ENCODE data around the gene INTS3. TPM values are rescaled to one million over a fixed set of nuclear protein-coding genes. Genes with fewer than 3 reads are reported as not detected.

The INTS3 gene
- total and polyA plus RNA-seq, 8 donors, result 13.5 to 56.2 (median 20.0) TPM

- peak in 3 of 6 donors; percentile 46 to 60 (median 51) for DNase-seq
- Histone ChIP-seq H3K36me3 (no peaks in the 10 kb centered on the region), H3K27ac (peak overlapping the region; percentile 27 to 76 (median 46)), H3K4me1 (no peaks in the 10 kb centered on the region), H3K27me3 (no peaks in the 10 kb centered on the region), H3K9me3 (no peaks in the 10 kb centered on the region), H3K4me3 (no peak overlapping the region)
- TF ChIP-seq, protein P1, sequence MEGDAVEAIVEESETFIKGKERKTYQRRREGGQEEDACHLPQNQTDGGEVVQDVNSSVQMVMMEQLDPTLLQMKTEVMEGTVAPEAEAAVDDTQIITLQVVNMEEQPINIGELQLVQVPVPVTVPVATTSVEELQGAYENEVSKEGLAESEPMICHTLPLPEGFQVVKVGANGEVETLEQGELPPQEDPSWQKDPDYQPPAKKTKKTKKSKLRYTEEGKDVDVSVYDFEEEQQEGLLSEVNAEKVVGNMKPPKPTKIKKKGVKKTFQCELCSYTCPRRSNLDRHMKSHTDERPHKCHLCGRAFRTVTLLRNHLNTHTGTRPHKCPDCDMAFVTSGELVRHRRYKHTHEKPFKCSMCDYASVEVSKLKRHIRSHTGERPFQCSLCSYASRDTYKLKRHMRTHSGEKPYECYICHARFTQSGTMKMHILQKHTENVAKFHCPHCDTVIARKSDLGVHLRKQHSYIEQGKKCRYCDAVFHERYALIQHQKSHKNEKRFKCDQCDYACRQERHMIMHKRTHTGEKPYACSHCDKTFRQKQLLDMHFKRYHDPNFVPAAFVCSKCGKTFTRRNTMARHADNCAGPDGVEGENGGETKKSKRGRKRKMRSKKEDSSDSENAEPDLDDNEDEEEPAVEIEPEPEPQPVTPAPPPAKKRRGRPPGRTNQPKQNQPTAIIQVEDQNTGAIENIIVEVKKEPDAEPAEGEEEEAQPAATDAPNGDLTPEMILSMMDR (IDR thresholded peaks at IDR 0.05), result no peak
- intact Hi-C loops (cut with DNase I), result no loop called here
- peak; percentile 75 to 83 (median 77) for ATAC-seq
- FAIRE-seq, result no peak
- 61 to 66% methylated on average over 12 of the region's 12 CpGs for WGBS, 2 donors
Observed at GRCh38 chr1:153697191-153698019, 30.4 kb upstream of the INTS3 start.

DNA sequence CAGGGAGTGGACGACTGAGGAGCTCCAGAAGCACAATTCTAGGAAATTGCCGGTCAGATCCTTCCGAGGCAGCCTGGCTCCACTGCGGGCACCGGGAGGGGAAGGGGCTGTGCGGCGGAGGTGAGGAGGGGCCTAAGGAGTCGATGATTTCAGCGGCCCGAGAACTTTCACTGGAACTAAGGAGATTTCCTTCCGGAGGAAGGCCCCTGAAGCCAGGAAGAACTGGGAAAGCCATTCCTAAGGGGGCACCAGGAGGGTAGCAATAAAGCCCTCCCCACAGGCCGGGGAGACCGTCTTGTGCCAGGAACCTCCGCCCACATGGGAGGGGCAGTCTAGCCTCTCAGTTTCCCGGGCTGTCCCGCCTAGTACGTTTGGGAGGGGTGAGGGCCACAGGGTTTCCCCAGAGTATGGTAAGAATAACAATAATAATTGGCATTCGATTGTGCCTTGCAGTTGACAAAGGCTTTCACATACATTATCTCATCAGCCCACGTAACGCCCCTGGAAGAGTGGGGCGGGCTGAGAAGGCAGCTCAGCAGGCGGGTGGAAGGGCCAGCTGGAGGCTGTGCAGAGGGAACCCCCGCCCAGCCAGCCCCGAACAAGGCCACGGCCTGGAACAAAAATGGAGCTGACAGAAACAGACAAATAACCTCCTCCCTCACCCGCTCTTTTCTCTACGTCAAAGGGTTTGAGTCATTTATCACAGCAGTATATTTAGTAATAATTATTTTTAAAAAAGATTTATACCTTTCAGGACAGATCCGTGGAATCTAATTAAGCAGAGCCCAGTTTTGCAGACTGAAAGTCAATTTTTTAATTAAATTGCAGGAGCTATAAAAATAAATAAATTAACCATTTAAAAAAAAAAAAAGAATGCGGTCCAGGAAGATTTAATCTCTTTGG lies 29.6 kb upstream of the INTS3 start:
- intact Hi-C loops (cut with DNase I), result no loop called here
- 54 to 61% methylated on average over 29 of the region's 29 CpGs for WGBS, 2 donors
- Histone ChIP-seq H3K4me1 (no peaks in the 10 kb centered on the region), H3K36me3 (no peaks in the 10 kb centered on the region), H3K27ac (peak overlapping the region; percentile 27 to 76 (median 46)), H3K4me3 (peak overlapping the region in 1 of 4 donors; percentile 7), H3K27me3 (no peaks in the 10 kb centered on the region), H3K9me3 (no peaks in the 10 kb centered on the region)
- DNase-seq, result peak in 1 of 6 donors; percentile 16
- no peak for FAIRE-seq
- ATAC-seq, result peak in 3 of 4 donors; percentile 54 to 73 (median 69)
- TF ChIP-seq, protein P1 (IDR thresholded peaks at IDR 0.05), result no peak

DNA sequence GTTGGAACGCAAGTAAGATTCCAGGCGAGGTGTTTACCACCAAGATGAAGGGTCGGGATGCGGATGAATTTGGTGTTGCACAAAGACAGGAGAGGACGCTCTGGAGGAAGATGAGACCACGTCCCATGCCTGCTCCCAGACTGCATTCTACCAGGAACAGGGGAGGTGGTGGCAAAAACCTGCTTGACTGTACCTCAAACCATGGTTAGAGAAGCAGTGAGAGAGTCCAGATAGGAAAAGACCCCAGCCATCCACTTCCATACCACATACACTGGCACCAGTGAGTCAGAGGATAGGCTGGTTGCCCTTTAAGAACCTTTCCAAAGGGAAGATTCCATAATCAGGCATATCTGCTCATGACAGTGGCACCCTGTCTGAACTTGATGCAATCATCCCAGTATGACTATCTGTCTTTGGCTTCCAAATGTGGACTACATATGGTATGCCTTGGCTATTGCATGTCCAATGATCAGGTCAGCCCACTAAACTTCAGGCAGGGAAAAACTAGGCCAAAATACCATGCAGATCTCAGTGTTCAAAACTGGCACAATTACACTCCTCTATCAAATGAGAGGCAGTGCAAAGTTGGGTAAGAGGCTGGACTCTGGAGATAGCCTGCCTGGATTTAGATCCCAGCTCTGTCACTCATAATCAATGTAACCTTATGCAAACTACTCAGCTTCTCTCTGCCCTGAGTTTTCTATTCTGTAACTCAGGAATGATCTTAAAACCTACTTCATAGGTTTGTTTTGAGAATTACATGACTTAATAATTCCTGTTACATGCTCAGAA lies 28.7 kb upstream of the INTS3 start:
- Histone ChIP-seq H3K36me3 (no peaks in the 10 kb centered on the region), H3K27me3 (no peaks in the 10 kb centered on the region), H3K9me3 (no peaks in the 10 kb centered on the region), H3K27ac (peak overlapping the region in 1 of 4 donors; percentile 76), H3K4me1 (no peaks in the 10 kb centered on the region), H3K4me3 (no peak overlapping the region)
- ATAC-seq (peak in 1 of 4 donors; percentile 45), FAIRE-seq (no peak), DNase-seq (no peak)
- WGBS, 2 donors, result 81 to 88% methylated on average over 6 of the region's 6 CpGs
- intact Hi-C loops (cut with DNase I), result no loop called here
- TF ChIP-seq, protein P1 (IDR thresholded peaks at IDR 0.05), result no peak

GRCh38 chr1:153699768-153700167 lies 28.1 kb upstream of the INTS3 start:
- ATAC-seq, result no peak

More at GRCh38 chr1:153699768-153700167, 28.1 kb upstream of the INTS3 start:
- DNase-seq (no peak), FAIRE-seq (no peak)
- no peak overlapping the region for H3K4me3 ChIP-seq
- no peaks in the 10 kb centered on the region for H3K9me3 ChIP-seq
- no peaks in the 10 kb centered on the region for H3K4me1 ChIP-seq
- intact Hi-C loops (cut with DNase I), result no loop called here
- no peak overlapping the region for H3K27ac ChIP-seq
- H3K36me3 ChIP-seq, result no peaks in the 10 kb centered on the region
- H3K27me3 ChIP-seq, result no peaks in the 10 kb centered on the region
- TF ChIP-seq, protein P1 (IDR thresholded peaks at IDR 0.05), result no peak
- WGBS, 2 donors, result 81 to 85% methylated on average over 6 of the region's 6 CpGs

Measured in pancreas (tissue), 10 donors.